ENCODE data around the gene ESPN. TPM values are rescaled to one million over a fixed set of nuclear protein-coding genes. Genes with fewer than 3 reads are reported as not detected.
A peak's percentile ranks its signal among the peaks of the same experiment; 100 is the strongest.

Gene ESPN
- total and polyA plus RNA-seq, 10 of the 15 experiments (the other 5 are each of a cell fraction or from before 2014, with no cell fraction given): 0.18 to 0.71 (median 0.59) TPM; not detected in 7

- Histone ChIP-seq H3K27me3 (replicated peaks in 1 of 2; ENCODE audit: control insufficient read depth in 2 of 2, insufficient read depth in 2 of 2, low read length in 1 of 2) (peaks cover 5 to 6% of the 10 kb centered on the region in 2 experiments; a peak in 3 of 4 replicates), H3K27ac (ENCODE audit: control insufficient read depth, insufficient read depth) (no peak overlapping the region), H3K36me3 (ENCODE audit: control insufficient read depth in 2 of 2, insufficient read depth in 2 of 2, low read length in 1 of 2) (no peaks in the 10 kb centered on the region), H4K20me1 (ENCODE audit: control insufficient read depth, insufficient read depth) (no peaks in the 10 kb centered on the region), H3K9me3 (replicated peaks; ENCODE audit: control insufficient read depth, insufficient read depth, low read length) (no peaks in the 10 kb centered on the region), H3K9ac (ENCODE audit: control insufficient read depth, insufficient read depth, low read length) (no peak overlapping the region), H3K4me3 (no peak overlapping the region), H3K4me1 (ENCODE audit: control insufficient read depth, insufficient read depth, low read length) (no peaks in the 10 kb centered on the region; the same call in 1 of the 2 replicates), H3K4me2 (ENCODE audit: control insufficient read depth, insufficient read depth) (peak overlapping the region; percentile 55), H2AFZ (ENCODE audit: control insufficient read depth, low read depth, low read length) (no peak overlapping the region), H3K79me2 (ENCODE audit: control insufficient read depth, insufficient read depth, low read length) (no peaks in the 10 kb centered on the region)
- TF ChIP-seq SUZ12 (IDR thresholded peaks at IDR 0.05; ENCODE audit: unreplicated experiment): peak; percentile 30
- no peak for TF ChIP-seq TAF1 (IDR thresholded peaks at IDR 0.05; ENCODE audit: borderline replicate concordance, low read depth, low read length)
- TF ChIP-seq BHLHE40 (IDR thresholded peaks at IDR 0.05; ENCODE audit: borderline replicate concordance in 1 of 2, low read depth in 2 of 2, low read length in 1 of 2): peak in 1 of 2 experiments; percentile 48; a peak in 1 of 4 replicates
- no peak for TF ChIP-seq ZBTB11 (CRISPR knock-in tag; IDR thresholded peaks at IDR 0.05)
- no peak for TF ChIP-seq CHD1 (IDR thresholded peaks at IDR 0.05; ENCODE audit: low read depth, low read length)
- intact Hi-C loops (cut with micrococcal nuclease; ENCODE audit: unreplicated experiment) (no loop called here), in situ Hi-C loops (cut with MboI) (no loop called here)
- WGBS (ENCODE audit: insufficient coverage, insufficient replicate concordance, low lambda C conversion rate, missing lambda C conversion rate): 3% methylated on average over 58 of the region's 67 CpGs
- ChIA-PET SMC1A (ENCODE audit: uncharacterized antibody, unreplicated experiment) (no interaction called here), CTCF (interaction anchor here (1.3 to 1.5 kb wide), 2 partner anchors 9 to 43 kb away, joined by 3 to 5 read pairs; no protein-coding TSS in a partner anchor), POLR2A (no interaction called here), RAD21 (ENCODE audit: unreplicated experiment) (no interaction called here)
- FAIRE-seq: peak; percentile 23
- no peak for ATAC-seq
- no peak for DNase-seq (ENCODE audit: low read depth, low spot score)
- BruUV-seq (replicated peaks): no TSS peak
Observed at GRCh38 chr1:6447016-6447817, 22.6 kb downstream of the ESPN start.

Data from GM12878 (cell line).